ENCODE measurements around the gene GRM4.

Gene GRM4

GRCh38 chr6:34106421-34106820 is 39.5 kb downstream of the GRM4 start:
- DNase-seq = no peak

- no peak for DNase-seq
Measured at GRCh38 chr6:34104628-34105027, 41.3 kb downstream of the GRM4 start.

- DNase-seq = no peak
Measured at GRCh38 chr6:34104186-34104585, 41.7 kb downstream of the GRM4 start.

- DNase-seq = no peak
Measured at GRCh38 chr6:34103321-34103720, 42.6 kb downstream of the GRM4 start.

GRCh38 chr6:34102696-34103095 is 43.2 kb downstream of the GRM4 start:
- no peak for DNase-seq

- no peak for DNase-seq
Measured at GRCh38 chr6:34102099-34102656, 43.7 kb downstream of the GRM4 start.

GRCh38 chr6:34100788-34101187 is 45.1 kb downstream of the GRM4 start:
- DNase-seq = no peak

GRCh38 chr6:34099878-34100277 is 46.0 kb downstream of the GRM4 start:
- DNase-seq = no peak

GRCh38 chr6:34098045-34098936 is 47.6 kb downstream of the GRM4 start:
- DNase-seq = no peak

GRCh38 chr6:34096814-34097213 is 49.1 kb downstream of the GRM4 start:
- DNase-seq = no peak

- no peak for DNase-seq
Measured at GRCh38 chr6:34096193-34096592, 49.7 kb downstream of the GRM4 start.

- DNase-seq = no peak
Measured at GRCh38 chr6:34095741-34096140, 50.1 kb downstream of the GRM4 start.

- no peak for DNase-seq
Measured at GRCh38 chr6:34095136-34095505, 50.8 kb downstream of the GRM4 start.

GRCh38 chr6:34094474-34095135 is 51.3 kb downstream of the GRM4 start:
- no peak for DNase-seq

- DNase-seq = no peak
Measured at GRCh38 chr6:34093854-34094430, 51.9 kb downstream of the GRM4 start.

GRCh38 chr6:34093206-34093605 is 52.7 kb downstream of the GRM4 start:
- no peak for DNase-seq

GRCh38 chr6:34092631-34093030 is 53.3 kb downstream of the GRM4 start:
- no peak for DNase-seq

GRCh38 chr6:34090935-34091334 is 55.0 kb downstream of the GRM4 start:
- no peak for DNase-seq

- no peak for DNase-seq
Measured at GRCh38 chr6:34090529-34090928, 55.4 kb downstream of the GRM4 start.

GRCh38 chr6:34086558-34086957 is 59.3 kb downstream of the GRM4 start:
- DNase-seq = no peak

- DNase-seq = no peak
Measured at GRCh38 chr6:34085453-34086170, 60.3 kb downstream of the GRM4 start.

- DNase-seq = no peak
Measured at GRCh38 chr6:34084591-34085290, 61.1 kb downstream of the GRM4 start.
